Peyer's patch (tissue), 4 donors: ENCODE results near the gene ABCA5.

Source experiments
- POLR2A ChIP-seq, 2 donors: fragments of 450-650 bp; IDR thresholded peaks; one replicate each; pipeline ENCODE4 v1.5.1; 2017; ENCODE audit warnings: antibody characterized with exemption in 2 of 2, mild to moderate bottlenecking in 2 of 2, moderate library complexity in 2 of 2
- TF ChIP-seq, protein P1 (sequence below), 6 experiments: fragments of 450-650 bp in 4 of 6; fragments of 200-600 bp in 2 of 6; sonication (generic) in 1 of 6; IDR thresholded peaks; one replicate each; pipeline ENCODE4 v1.5.1; 2017 to 2019; ENCODE audit warnings: antibody characterized with exemption in 6 of 6, mild to moderate bottlenecking in 3 of 6, moderate library complexity in 1 of 6

DNA sequence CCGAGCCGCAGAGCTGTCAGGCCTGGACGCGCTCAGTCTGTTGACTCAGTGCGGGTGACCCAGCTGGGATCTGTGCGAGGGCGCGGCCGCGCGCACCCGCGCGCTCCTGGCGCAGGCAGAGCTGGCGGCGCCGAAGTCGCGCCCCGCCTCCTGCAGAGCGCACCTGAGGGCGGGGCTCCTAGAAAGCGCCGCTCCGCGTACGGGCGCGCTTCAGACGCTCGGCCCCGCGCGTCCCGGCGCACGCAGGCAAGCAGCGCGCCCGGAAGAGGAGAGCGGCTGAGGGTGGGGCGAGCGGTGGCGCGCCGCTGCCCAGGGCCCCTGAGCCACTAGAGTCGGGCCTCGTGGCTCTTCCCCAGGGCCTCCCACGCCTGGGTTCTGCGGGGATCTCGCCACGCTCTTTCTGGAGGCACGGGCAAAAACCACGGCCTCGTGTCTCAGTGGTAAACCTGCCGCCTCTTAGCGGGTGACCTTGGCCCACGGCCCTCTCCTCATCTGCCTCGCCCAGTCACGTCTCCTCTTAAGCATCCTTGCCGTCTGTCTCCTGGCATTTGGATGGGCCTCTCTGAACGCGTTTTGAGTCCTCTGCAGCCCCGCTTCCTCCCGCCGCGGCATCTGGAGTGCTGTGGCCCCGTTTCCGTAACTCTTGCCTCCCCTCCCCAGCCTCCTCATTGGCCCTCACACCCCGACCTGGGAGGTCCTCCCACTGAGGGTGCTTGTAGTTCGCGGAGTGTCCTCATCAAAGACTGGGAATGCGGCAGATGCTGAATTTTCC, at the start of gene ABCA5:
- TF ChIP-seq, protein P1, sequence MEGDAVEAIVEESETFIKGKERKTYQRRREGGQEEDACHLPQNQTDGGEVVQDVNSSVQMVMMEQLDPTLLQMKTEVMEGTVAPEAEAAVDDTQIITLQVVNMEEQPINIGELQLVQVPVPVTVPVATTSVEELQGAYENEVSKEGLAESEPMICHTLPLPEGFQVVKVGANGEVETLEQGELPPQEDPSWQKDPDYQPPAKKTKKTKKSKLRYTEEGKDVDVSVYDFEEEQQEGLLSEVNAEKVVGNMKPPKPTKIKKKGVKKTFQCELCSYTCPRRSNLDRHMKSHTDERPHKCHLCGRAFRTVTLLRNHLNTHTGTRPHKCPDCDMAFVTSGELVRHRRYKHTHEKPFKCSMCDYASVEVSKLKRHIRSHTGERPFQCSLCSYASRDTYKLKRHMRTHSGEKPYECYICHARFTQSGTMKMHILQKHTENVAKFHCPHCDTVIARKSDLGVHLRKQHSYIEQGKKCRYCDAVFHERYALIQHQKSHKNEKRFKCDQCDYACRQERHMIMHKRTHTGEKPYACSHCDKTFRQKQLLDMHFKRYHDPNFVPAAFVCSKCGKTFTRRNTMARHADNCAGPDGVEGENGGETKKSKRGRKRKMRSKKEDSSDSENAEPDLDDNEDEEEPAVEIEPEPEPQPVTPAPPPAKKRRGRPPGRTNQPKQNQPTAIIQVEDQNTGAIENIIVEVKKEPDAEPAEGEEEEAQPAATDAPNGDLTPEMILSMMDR (IDR thresholded peaks at IDR 0.05): no peak
- TF ChIP-seq POLR2A (IDR thresholded peaks at IDR 0.05): peak; percentile 89 to 95
